GM23338 (cell line): ENCODE results near the gene ZNF536. TPM values are rescaled to one million over a fixed set of nuclear protein-coding genes. Genes with fewer than 3 reads are reported as not detected.

Source experiments
- ATAC-seq: fragments of 200-7000 bp; cut with Tn5 transposase; 3 replicates; pipeline ENCODE4 v1.9.1; 2020
- DNase-seq: peaks from one replicate; pipeline ENCODE4 v3.0.0-alpha.2; 2015; ENCODE audit warnings: low spot score
- H2AFZ ChIP-seq: fragments of 200-600 bp; sonication (generic); 2 replicates; pipeline ENCODE4 v1.8.0; 2016; ENCODE audit warnings: antibody characterized with exemption, mild to moderate bottlenecking, moderate library complexity
- H3F3A ChIP-seq: fragments of 200-600 bp; sonication (generic); replicated peaks from 2 replicates; pipeline ENCODE4 v1.8.0; 2017; ENCODE audit warnings: antibody characterized with exemption, mixed run types, low read depth
- H3K27ac ChIP-seq: fragments of 200-600 bp; sonication (generic); 2 replicates; pipeline ENCODE4 v1.6.1; 2016; ENCODE audit warnings: low read depth
- H3K27me3 ChIP-seq: fragments of 200-600 bp; sonication (generic); 2 replicates; pipeline ENCODE4 v1.8.0; 2016; ENCODE audit warnings: mild to moderate bottlenecking, mixed run types, moderate library complexity; ENCODE audit not compliant: insufficient read depth
- H3K36me3 ChIP-seq: fragments of 200-600 bp; sonication (generic); 2 replicates; pipeline ENCODE4 v1.8.0; 2016; ENCODE audit warnings: mild to moderate bottlenecking; ENCODE audit not compliant: insufficient read depth
- H3K4me1 ChIP-seq: fragments of 200-600 bp; sonication (generic); 2 replicates; pipeline ENCODE4 v1.8.0; 2016; ENCODE audit warnings: mild to moderate bottlenecking, moderate library complexity; ENCODE audit not compliant: insufficient read depth
- H3K4me2 ChIP-seq: fragments of 200-600 bp; sonication (generic); 2 replicates; pipeline ENCODE4 v1.7.1; 2017; ENCODE audit warnings: mixed run types
- H3K4me3 ChIP-seq: fragments of 200-600 bp; sonication (generic); 2 replicates; pipeline ENCODE4 v1.6.1; 2016; ENCODE audit warnings: mixed run types
- H3K79me2 ChIP-seq: fragments of 200-600 bp; sonication (generic); replicated peaks from 2 replicates; pipeline ENCODE4 v1.8.0; 2017; ENCODE audit warnings: mild to moderate bottlenecking; ENCODE audit not compliant: insufficient read depth
- H3K9me2 ChIP-seq: fragments of 200-600 bp; sonication (generic); 2 replicates; pipeline ENCODE4 v1.8.0; 2017; ENCODE audit not compliant: insufficient read depth
- H4K20me1 ChIP-seq: fragments of 200-600 bp; sonication (generic); replicated peaks from 2 replicates; pipeline ENCODE4 v1.8.0; 2017; ENCODE audit warnings: mild to moderate bottlenecking; ENCODE audit not compliant: insufficient read depth
- H3K27ac Mint-ChIP-seq: 2 replicates; pipeline ENCODE4 v1.8.0; 2020; ENCODE audit warnings: inconsistent platforms, mild to moderate bottlenecking, moderate library complexity, mixed read lengths
- H3K27me3 Mint-ChIP-seq: 3 replicates; pipeline ENCODE4 v1.8.0; 2022; ENCODE audit warnings: low read depth, mild to moderate bottlenecking, moderate library complexity, mixed read lengths, inconsistent platforms; ENCODE audit not compliant: insufficient read depth, poor library complexity
- H3K36me3 Mint-ChIP-seq: 3 replicates; pipeline ENCODE4 v1.8.0; 2021; ENCODE audit warnings: low read depth, mild to moderate bottlenecking, inconsistent platforms, moderate library complexity, mixed read lengths
- H3K4me1 Mint-ChIP-seq: 3 replicates; pipeline ENCODE4 v1.8.0; 2020; ENCODE audit warnings: mild to moderate bottlenecking, inconsistent platforms, mixed read lengths
- H3K4me3 Mint-ChIP-seq: 3 replicates; pipeline ENCODE4 v1.8.0; 2021; ENCODE audit warnings: moderate library complexity, mild to moderate bottlenecking, inconsistent platforms, mixed read lengths
- H3K9me3 Mint-ChIP-seq: 3 replicates; pipeline ENCODE4 v1.8.0; 2020; ENCODE audit warnings: moderate library complexity, mild to moderate bottlenecking, inconsistent platforms, mixed read lengths
- CREB1 ChIP-seq: fragments of 250-450 bp; sonication (Bioruptor Pico); IDR thresholded peaks from 2 replicates; pipeline ENCODE4 v1.5.0; 2020; ENCODE audit warnings: low read depth, mild to moderate bottlenecking, moderate library complexity
- EZH2phosphoT487 ChIP-seq: fragments of 200-600 bp; sonication (generic); IDR thresholded peaks from one replicate; pipeline ENCODE4 v1.8.1; 2018; ENCODE audit warnings: antibody characterized with exemption; ENCODE audit not compliant: unreplicated experiment
- JUNB ChIP-seq: IDR thresholded peaks from one replicate; pipeline ENCODE4 v1.6.1; 2016; ENCODE audit warnings: antibody characterized with exemption; ENCODE audit not compliant: unreplicated experiment
- NANOG ChIP-seq: IDR thresholded peaks from 2 replicates; pipeline ENCODE4 v1.6.1; 2016; ENCODE audit warnings: antibody characterized with exemption, borderline replicate concordance
- STAT1 ChIP-seq: IDR thresholded peaks from one replicate; pipeline ENCODE4 v1.6.1; 2016; ENCODE audit warnings: antibody characterized with exemption; ENCODE audit not compliant: unreplicated experiment
- ZNF114 ChIP-seq: fragments of 250-450 bp; sonication (Bioruptor Pico); IDR thresholded peaks from 2 replicates; pipeline ENCODE4 v1.5.0; 2020; ENCODE audit warnings: mild to moderate bottlenecking, moderate library complexity
- polyA plus RNA-seq: library from polyadenylated mRNA; unstranded; fragments of >200 nt; fragmentation: Nextera tagmentation; extraction: Ambion mirVana; gene quantifications from 2 replicates; pipeline ENCODE4 v1.2.1, GENCODE V29; 2016
- total RNA-seq: library from RNA; depleted of rRNA; stranded (reverse); fragments of >200 nt; shearing (Covaris generic); gene quantifications from 2 replicates; pipeline ENCODE4 v1.2.3, GENCODE V29; 2014
- TF ChIP-seq, protein P1 (sequence below): IDR thresholded peaks from 2 replicates; pipeline ENCODE4 v1.6.1; 2016; ENCODE audit warnings: antibody characterized with exemption
- TF ChIP-seq, protein P2 (sequence below), 2 experiments: fragments of 200-600 bp in 1 of 2; sonication (generic) in 1 of 2; conservative IDR thresholded peaks; 2 replicates each; pipeline versions ENCODE4 v1.5.1 to v1.6.1; 2016 to 2017; ENCODE audit warnings: antibody characterized with exemption in 2 of 2, low read depth in 2 of 2, mild to moderate bottlenecking in 2 of 2, moderate library complexity in 1 of 2
- TF ChIP-seq, protein P3 (sequence below): fragments of 250-450 bp; sonication (Bioruptor Pico); IDR thresholded peaks from 2 replicates; pipeline ENCODE4 v1.5.0; 2020; ENCODE audit warnings: mild to moderate bottlenecking, moderate library complexity

The ZNF536 gene
- total and polyA plus RNA-seq, 2 experiments from 2014 or later = 0.07 TPM; not detected in 1

DNA sequence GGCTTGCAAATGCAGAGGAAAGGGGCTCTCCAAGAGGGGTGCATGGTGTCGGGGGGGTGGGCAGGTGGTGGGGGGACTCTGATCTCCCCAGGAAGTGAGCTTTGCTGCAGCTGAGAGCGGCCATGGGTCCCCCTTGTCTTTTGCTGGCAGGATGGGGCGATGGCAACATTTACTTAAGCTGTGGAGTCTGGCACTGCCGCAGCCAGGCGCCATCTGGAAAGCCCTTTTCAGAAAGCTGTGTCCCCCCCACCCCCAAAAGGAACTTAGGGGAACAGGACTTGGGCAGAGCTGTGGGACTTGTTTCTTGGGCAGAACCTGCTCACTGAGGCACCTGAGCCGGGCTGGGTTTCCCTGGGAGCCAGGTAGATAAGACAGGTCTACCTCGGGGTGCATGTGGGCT lies 80.7 kb downstream of the ZNF536 start (continued):
- no peak for TF ChIP-seq JUNB
- TF ChIP-seq, protein P1, sequence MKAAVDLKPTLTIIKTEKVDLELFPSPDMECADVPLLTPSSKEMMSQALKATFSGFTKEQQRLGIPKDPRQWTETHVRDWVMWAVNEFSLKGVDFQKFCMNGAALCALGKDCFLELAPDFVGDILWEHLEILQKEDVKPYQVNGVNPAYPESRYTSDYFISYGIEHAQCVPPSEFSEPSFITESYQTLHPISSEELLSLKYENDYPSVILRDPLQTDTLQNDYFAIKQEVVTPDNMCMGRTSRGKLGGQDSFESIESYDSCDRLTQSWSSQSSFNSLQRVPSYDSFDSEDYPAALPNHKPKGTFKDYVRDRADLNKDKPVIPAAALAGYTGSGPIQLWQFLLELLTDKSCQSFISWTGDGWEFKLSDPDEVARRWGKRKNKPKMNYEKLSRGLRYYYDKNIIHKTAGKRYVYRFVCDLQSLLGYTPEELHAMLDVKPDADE = no peak

- Mint-ChIP-seq H3K4me3 (no peak overlapping the region), H3K9me3 (no peaks in the 10 kb centered on the region), H3K36me3 (no peaks in the 10 kb centered on the region), H3K27me3 (peaks cover 15% of the 10 kb centered on the region), H3K27ac (no peak overlapping the region), H3K4me1 (peaks cover 32% of the 10 kb centered on the region)
- Histone ChIP-seq H3K27me3 (no peaks in the 10 kb centered on the region), H3K9me2 (no peaks in the 10 kb centered on the region; the same call in 1 of the 2 replicates), H3K36me3 (no peaks in the 10 kb centered on the region), H3K4me2 (no peak overlapping the region), H3K79me2 (no peaks in the 10 kb centered on the region), H3K4me3 (no peak overlapping the region), H3K4me1 (peaks cover 16% of the 10 kb centered on the region), H3K27ac (no peak overlapping the region), H4K20me1 (no peaks in the 10 kb centered on the region), H3F3A (no peaks in the 10 kb centered on the region), H2AFZ (0 out of 2 replicates have a peak overlapping the region, but pooled peaks have one; percentile 23)
- DNase-seq = no peak
- ATAC-seq = no peak
- TF ChIP-seq, protein P2, sequence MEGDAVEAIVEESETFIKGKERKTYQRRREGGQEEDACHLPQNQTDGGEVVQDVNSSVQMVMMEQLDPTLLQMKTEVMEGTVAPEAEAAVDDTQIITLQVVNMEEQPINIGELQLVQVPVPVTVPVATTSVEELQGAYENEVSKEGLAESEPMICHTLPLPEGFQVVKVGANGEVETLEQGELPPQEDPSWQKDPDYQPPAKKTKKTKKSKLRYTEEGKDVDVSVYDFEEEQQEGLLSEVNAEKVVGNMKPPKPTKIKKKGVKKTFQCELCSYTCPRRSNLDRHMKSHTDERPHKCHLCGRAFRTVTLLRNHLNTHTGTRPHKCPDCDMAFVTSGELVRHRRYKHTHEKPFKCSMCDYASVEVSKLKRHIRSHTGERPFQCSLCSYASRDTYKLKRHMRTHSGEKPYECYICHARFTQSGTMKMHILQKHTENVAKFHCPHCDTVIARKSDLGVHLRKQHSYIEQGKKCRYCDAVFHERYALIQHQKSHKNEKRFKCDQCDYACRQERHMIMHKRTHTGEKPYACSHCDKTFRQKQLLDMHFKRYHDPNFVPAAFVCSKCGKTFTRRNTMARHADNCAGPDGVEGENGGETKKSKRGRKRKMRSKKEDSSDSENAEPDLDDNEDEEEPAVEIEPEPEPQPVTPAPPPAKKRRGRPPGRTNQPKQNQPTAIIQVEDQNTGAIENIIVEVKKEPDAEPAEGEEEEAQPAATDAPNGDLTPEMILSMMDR (conservative IDR thresholded peaks at IDR 0.05; ENCODE audit: low read depth in 2 of 2) = no peak
- TF ChIP-seq STAT1 (no peak), ZNF114 (CRISPR knock-in tag) (no peak), CREB1 (CRISPR knock-in tag) (no peak), NANOG (no peak), EZH2phosphoT487 (no peak), JUNB (no peak)
- TF ChIP-seq, protein P3, sequence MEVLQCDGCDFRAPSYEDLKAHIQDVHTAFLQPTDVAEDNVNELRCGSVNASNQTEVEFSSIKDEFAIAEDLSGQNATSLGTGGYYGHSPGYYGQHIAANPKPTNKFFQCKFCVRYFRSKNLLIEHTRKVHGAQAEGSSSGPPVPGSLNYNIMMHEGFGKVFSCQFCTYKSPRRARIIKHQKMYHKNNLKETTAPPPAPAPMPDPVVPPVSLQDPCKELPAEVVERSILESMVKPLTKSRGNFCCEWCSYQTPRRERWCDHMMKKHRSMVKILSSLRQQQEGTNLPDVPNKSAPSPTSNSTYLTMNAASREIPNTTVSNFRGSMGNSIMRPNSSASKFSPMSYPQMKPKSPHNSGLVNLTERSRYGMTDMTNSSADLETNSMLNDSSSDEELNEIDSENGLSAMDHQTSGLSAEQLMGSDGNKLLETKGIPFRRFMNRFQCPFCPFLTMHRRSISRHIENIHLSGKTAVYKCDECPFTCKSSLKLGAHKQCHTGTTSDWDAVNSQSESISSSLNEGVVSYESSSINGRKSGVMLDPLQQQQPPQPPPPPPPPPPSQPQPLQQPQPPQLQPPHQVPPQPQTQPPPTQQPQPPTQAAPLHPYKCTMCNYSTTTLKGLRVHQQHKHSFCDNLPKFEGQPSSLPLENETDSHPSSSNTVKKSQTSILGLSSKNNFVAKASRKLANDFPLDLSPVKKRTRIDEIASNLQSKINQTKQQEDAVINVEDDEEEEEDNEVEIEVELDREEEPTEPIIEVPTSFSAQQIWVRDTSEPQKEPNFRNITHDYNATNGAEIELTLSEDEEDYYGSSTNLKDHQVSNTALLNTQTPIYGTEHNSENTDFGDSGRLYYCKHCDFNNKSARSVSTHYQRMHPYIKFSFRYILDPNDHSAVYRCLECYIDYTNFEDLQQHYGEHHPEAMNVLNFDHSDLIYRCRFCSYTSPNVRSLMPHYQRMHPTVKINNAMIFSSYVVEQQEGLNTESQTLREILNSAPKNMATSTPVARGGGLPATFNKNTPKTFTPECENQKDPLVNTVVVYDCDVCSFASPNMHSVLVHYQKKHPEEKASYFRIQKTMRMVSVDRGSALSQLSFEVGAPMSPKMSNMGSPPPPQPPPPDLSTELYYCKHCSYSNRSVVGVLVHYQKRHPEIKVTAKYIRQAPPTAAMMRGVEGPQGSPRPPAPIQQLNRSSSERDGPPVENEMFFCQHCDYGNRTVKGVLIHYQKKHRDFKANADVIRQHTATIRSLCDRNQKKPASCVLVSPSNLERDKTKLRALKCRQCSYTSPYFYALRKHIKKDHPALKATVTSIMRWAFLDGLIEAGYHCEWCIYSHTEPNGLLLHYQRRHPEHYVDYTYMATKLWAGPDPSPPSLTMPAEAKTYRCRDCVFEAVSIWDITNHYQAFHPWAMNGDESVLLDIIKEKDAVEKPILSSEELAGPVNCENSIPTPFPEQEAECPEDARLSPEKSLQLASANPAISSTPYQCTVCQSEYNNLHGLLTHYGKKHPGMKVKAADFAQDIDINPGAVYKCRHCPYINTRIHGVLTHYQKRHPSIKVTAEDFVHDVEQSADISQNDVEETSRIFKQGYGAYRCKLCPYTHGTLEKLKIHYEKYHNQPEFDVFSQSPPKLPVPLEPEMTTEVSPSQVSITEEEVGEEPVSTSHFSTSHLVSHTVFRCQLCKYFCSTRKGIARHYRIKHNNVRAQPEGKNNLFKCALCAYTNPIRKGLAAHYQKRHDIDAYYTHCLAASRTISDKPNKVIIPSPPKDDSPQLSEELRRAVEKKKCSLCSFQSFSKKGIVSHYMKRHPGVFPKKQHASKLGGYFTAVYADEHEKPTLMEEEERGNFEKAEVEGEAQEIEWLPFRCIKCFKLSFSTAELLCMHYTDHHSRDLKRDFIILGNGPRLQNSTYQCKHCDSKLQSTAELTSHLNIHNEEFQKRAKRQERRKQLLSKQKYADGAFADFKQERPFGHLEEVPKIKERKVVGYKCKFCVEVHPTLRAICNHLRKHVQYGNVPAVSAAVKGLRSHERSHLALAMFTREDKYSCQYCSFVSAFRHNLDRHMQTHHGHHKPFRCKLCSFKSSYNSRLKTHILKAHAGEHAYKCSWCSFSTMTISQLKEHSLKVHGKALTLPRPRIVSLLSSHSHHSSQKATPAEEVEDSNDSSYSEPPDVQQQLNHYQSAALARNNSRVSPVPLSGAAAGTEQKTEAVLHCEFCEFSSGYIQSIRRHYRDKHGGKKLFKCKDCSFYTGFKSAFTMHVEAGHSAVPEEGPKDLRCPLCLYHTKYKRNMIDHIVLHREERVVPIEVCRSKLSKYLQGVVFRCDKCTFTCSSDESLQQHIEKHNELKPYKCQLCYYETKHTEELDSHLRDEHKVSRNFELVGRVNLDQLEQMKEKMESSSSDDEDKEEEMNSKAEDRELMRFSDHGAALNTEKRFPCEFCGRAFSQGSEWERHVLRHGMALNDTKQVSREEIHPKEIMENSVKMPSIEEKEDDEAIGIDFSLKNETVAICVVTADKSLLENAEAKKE (CRISPR knock-in tag) = no peak
Observed at GRCh38 chr19:30453743-30454142, 81.6 kb downstream of the ZNF536 start.
